GM18508 (cell line): ENCODE results near the gene ASGR1.
"Not testable (repeated sequence)": the region's sequence is repeated elsewhere in the genome, so short reads cannot be mapped to it uniquely, and the experiment has no call there.

ENCODE experiments used
- ATAC-seq: cut with Tn5 transposase; IDR thresholded peaks from one replicate; pipeline ENCODE4 v1.9.1; 2021; ENCODE audit warnings: moderate number of reproducible peaks; ENCODE audit not compliant: insufficient read depth, unreplicated experiment

ASGR1 gene

GRCh38 chr17:7191571-7192270 is 12.6 kb upstream of the ASGR1 start:
- ATAC-seq: no peak

GRCh38 chr17:7191069-7191468 is 11.9 kb upstream of the ASGR1 start:
- ATAC-seq: no peak

- ATAC-seq: no peak
These were observed 11.2 kb upstream of the ASGR1 start for GRCh38 chr17:7190276-7190917.

- ATAC-seq: no peak
These were observed 7.1 kb upstream of the ASGR1 start for GRCh38 chr17:7186241-7186640.

- no peak for ATAC-seq
These were observed 5.5 kb upstream of the ASGR1 start for GRCh38 chr17:7184647-7185046.

GRCh38 chr17:7184091-7184488 is 4.9 kb upstream of the ASGR1 start:
- no peak for ATAC-seq

- ATAC-seq: no peak
These were observed 4.4 kb upstream of the ASGR1 start for GRCh38 chr17:7183433-7184090.

- not testable (repeated sequence) for ATAC-seq
These were observed 2.9 kb upstream of the ASGR1 start for GRCh38 chr17:7182101-7182500.

- no peak for ATAC-seq
These were observed 225 bp downstream of the ASGR1 start for GRCh38 chr17:7178973-7179316.

GRCh38 chr17:7177954-7178477 is 1.2 kb downstream of the ASGR1 start:
- ATAC-seq: no peak

GRCh38 chr17:7177191-7177953 is 1.8 kb downstream of the ASGR1 start:
- ATAC-seq: no peak

GRCh38 chr17:7176841-7177190 is 2.4 kb downstream of the ASGR1 start:
- no peak for ATAC-seq

- ATAC-seq: no peak
These were observed 2.9 kb downstream of the ASGR1 start for GRCh38 chr17:7176107-7176840.

- ATAC-seq: no peak
These were observed 3.8 kb downstream of the ASGR1 start for GRCh38 chr17:7175330-7175733.

GRCh38 chr17:7174603-7175326 is 4.4 kb downstream of the ASGR1 start:
- no peak for ATAC-seq

- ATAC-seq: no peak
These were observed 5.2 kb downstream of the ASGR1 start for GRCh38 chr17:7173687-7174602.

- not testable (repeated sequence) for ATAC-seq
These were observed 6.5 kb downstream of the ASGR1 start for GRCh38 chr17:7172522-7173191.

GRCh38 chr17:7169565-7169908 is 9.6 kb downstream of the ASGR1 start:
- not testable (repeated sequence) for ATAC-seq
